Activated B cell treated with CpG ODN at 0.5 μM for 24 hours (primary cell): Measurements from ENCODE around the gene IL19. TPM values are rescaled to one million over a fixed set of nuclear protein-coding genes. Genes with fewer than 3 reads are reported as not detected.

Source experiments
- ATAC-seq: fragments of 200-7000 bp; cut with Tn5 transposase; one replicate; pipeline ENCODE4 v1.10.0; 2021; ENCODE audit warnings: low read depth, mild to moderate bottlenecking, moderate library complexity
- CTCF ChIA-PET: fragments of 350-600 bp; sonication (Branson Sonifier 250); formaldehyde crosslinking; loops from one replicate; lab custom pipeline; 2021; ENCODE audit warnings: antibody characterized with exemption; lab: Charles Lee
- POLR2A ChIA-PET: fragments of 350-600 bp; sonication (Branson Sonifier 250); formaldehyde crosslinking; loops from one replicate; lab custom pipeline; 2021; ENCODE audit warnings: antibody characterized with exemption; lab: Charles Lee
- DNase-seq: peaks from one replicate; pipeline ENCODE4 v3.0.0; 2022
- H3K27ac Mint-ChIP-seq: one replicate; pipeline ENCODE4 v1.8.0; 2020; ENCODE audit warnings: mixed read lengths
- H3K27me3 Mint-ChIP-seq: one replicate; pipeline ENCODE4 v1.8.0; 2021; ENCODE audit warnings: mixed read lengths
- H3K36me3 Mint-ChIP-seq: one replicate; pipeline ENCODE4 v1.8.0; 2021; ENCODE audit warnings: low read depth, mixed read lengths
- H3K4me1 Mint-ChIP-seq: one replicate; pipeline ENCODE4 v1.8.0; 2021; ENCODE audit warnings: mixed read lengths
- H3K4me3 Mint-ChIP-seq: one replicate; pipeline ENCODE4 v1.8.0; 2020; ENCODE audit warnings: mild to moderate bottlenecking, mixed read lengths
- H3K9me3 Mint-ChIP-seq: one replicate; pipeline ENCODE4 v1.8.0; 2020; ENCODE audit warnings: mixed read lengths
- CTCF ChIP-seq: fragments of 200-600 bp; IDR thresholded peaks from one replicate; pipeline ENCODE4 v1.8.0; 2022; ENCODE audit warnings: antibody characterized with exemption, mild to moderate bottlenecking
- intact Hi-C: fragments of 100-400 bp; cut with micrococcal nuclease; formaldehyde crosslinking; loops from one replicate; pipeline ENCODE4 v1.15.1; 2024
- total RNA-seq: library from RNA; stranded (reverse); gene quantifications from 2 replicates; pipeline ENCODE4 v1.2.3, GENCODE V29; 2022

The IL19 gene
- total RNA-seq, 1 donor from 2014 or later: not detected

- CTCF ChIA-PET: interaction anchor here (1.0 to 11.6 kb wide), 6 partner anchors 11 to 178 kb away, joined by 3 to 252 read pairs (median 4); no protein-coding TSS in a partner anchor
- Mint-ChIP-seq H3K36me3 (no peaks in the 10 kb centered on the region), H3K27me3 (no peaks in the 10 kb centered on the region), H3K27ac (peak overlapping the region; percentile 74), H3K4me3 (no peak overlapping the region), H3K4me1 (peaks cover 47% of the 10 kb centered on the region), H3K9me3 (no peaks in the 10 kb centered on the region)
- intact Hi-C loops: no loop called here
- DNase-seq: no peak
- no peak for TF ChIP-seq CTCF
- no peak for ATAC-seq
- POLR2A ChIA-PET: interaction anchor here (0.7 to 2.4 kb wide), 8 partner anchors 11 to 69 kb away, joined by 3 to 10 read pairs (median 4); partner anchors contain the start of gene IL19
Observed at GRCh38 chr1:206804156-206804737, 33.7 kb downstream of the IL19 start.

- Mint-ChIP-seq H3K4me1 (peaks cover 45% of the 10 kb centered on the region), H3K9me3 (no peaks in the 10 kb centered on the region), H3K27me3 (no peaks in the 10 kb centered on the region), H3K27ac (no peak overlapping the region), H3K4me3 (no peak overlapping the region), H3K36me3 (no peaks in the 10 kb centered on the region)
- no peak for TF ChIP-seq CTCF
- ATAC-seq (no peak), DNase-seq (no peak)
- intact Hi-C loops: loop anchor here (5.0 kb wide), 1 partner anchor 33 kb away; the partner anchor contains the start of genes IL10 and IL19
- ChIA-PET POLR2A (interaction anchor here (1.0 kb wide), 1 partner anchor 21 kb away, joined by 3 read pairs; no protein-coding TSS in a partner anchor), CTCF (interaction anchor here (1.0 to 11.6 kb wide), 4 partner anchors 64 to 177 kb away, joined by 3 to 252 read pairs (median 3); no protein-coding TSS in a partner anchor)
Observed at GRCh38 chr1:206805357-206805756, 34.8 kb downstream of the IL19 start.

GRCh38 chr1:206808615-206809014, 38.0 kb downstream of the IL19 start:
- Mint-ChIP-seq H3K4me1 (peaks cover 32% of the 10 kb centered on the region), H3K36me3 (no peaks in the 10 kb centered on the region), H3K27ac (no peak overlapping the region), H3K9me3 (no peaks in the 10 kb centered on the region), H3K27me3 (no peaks in the 10 kb centered on the region), H3K4me3 (no peak overlapping the region)
- DNase-seq: no peak
- POLR2A ChIA-PET: interaction anchor here (0.7 to 2.3 kb wide), 5 partner anchors 18 to 173 kb away, joined by 3 to 18 read pairs (median 5); no protein-coding TSS in a partner anchor
- CTCF ChIA-PET: interaction anchor here (0.7 to 11.6 kb wide), 23 partner anchors 13 to 173 kb away, joined by 3 to 252 read pairs (median 6); no protein-coding TSS in a partner anchor
- ATAC-seq: peak; percentile 94
- intact Hi-C loops: loop anchor here (1.0 to 5.0 kb wide), 10 partner anchors 18 to 174 kb away; partner anchors contain the start of genes IL10 and IL19
- no peak for TF ChIP-seq CTCF

GRCh38 chr1:206809504-206810084, 39.0 kb downstream of the IL19 start:
- H3K4me3 Mint-ChIP-seq: no peak overlapping the region
- no peaks in the 10 kb centered on the region for H3K36me3 Mint-ChIP-seq
- ChIA-PET POLR2A (interaction anchor here (0.7 to 2.3 kb wide), 7 partner anchors 19 to 172 kb away, joined by 3 to 18 read pairs (median 5); no protein-coding TSS in a partner anchor), CTCF (interaction anchor here (0.6 to 11.6 kb wide), 33 partner anchors 14 to 174 kb away, joined by 3 to 252 read pairs (median 5); partner anchors contain the start of genes DYRK3, FCMR and IL10)
- H3K4me1 Mint-ChIP-seq: peaks cover 34% of the 10 kb centered on the region
- H3K27ac Mint-ChIP-seq: no peak overlapping the region
- DNase-seq (no peak), ATAC-seq (no peak)
- no peaks in the 10 kb centered on the region for H3K9me3 Mint-ChIP-seq
- intact Hi-C loops: loop anchor here (1.0 to 10.0 kb wide), 6 partner anchors 19 to 173 kb away; partner anchors contain the start of genes IL10, IL19 and IL20
- H3K27me3 Mint-ChIP-seq: no peaks in the 10 kb centered on the region
- TF ChIP-seq CTCF: no peak
